Activated CD4-positive, alpha-beta T cell treated with anti-CD3 and anti-CD28 coated beads, Interleukin-2, amount 50 U/mL, for 16 hours (primary cell): ENCODE data around the gene AMN.
"Not testable (repeated sequence)": the region's sequence is repeated elsewhere in the genome, so short reads cannot be mapped to it uniquely, and the experiment has no call there.

Experiments used
- DNase-seq: peaks from one replicate; pipeline ENCODE4 v3.0.0-alpha.2; 2020

Gene AMN

DNA sequence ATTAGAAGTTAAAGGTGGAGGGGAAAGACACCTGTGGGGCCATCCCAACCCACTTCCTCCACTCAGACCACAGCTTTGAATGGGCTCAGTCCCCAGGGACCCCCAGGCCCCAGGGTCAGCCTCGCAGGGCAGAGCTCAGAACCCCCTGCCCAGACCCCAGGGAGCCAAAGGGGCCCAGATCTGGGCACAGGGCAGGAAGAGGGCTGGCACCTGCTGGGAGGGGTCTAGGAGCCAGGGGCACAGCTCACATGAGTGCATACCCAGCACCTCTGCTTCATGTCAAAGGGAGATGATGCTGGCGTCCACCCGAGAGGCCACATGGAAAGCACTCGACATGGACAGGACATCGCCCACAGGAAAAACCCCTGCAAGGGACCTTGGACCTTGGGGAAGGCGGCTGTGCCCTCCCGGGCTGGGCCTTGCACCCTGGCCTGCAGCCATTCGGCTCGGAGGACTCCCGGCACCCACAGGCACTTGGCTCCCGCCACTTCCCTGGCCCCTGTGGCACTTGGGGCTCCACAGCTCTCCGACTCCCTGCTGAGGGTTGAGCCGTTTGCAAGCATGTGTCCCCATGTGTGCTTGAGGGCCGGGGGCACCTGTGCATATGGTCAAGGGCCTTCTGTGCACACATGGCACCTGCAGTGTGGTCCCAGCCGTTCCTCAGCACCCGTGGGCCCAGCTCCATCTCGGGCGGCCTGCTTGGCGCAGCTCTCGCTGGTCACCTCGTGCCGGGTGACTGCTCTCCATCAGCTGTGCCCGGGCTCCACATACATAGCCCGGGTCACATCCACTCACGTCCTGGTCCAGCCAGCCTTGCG lies 7.8 kb upstream of the AMN start:
- DNase-seq: no peak

GRCh38 chr14:102915292-102916110 lies 7.0 kb upstream of the AMN start:
- DNase-seq: no peak

DNA sequence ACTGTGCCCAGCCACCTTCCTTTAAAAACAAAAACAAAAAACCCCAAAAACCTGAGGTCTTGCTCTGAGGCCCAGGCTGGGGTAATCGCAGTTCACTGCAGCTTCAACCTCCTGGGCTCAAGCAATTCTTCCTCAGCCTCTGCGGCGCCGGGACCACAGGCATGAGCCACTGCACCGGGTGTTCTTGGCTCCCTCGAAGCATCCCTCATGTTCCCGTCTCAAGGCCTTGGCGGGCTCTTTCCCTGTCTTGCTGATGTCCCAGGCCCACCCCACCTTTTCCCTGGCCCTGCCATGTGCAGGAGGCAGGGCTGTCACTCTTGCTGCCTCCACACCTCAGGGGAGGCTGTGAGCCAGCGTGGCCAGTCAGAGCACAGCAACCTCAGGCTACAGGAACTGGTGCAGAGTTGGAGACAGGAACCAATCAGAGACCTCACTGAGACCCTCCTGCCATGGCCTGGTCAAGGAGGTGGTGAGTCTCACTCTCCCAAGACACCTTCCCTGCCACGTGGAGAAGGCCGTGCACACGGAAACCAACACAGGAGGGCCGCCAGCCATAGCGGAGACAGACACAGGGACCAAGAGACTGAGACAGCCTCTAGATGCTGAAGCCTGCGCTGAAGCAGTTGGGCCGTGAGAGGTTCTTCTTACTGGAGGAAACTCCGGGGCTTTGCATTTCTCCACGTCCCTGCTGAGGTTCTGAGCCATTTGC lies 6.0 kb upstream of the AMN start:
- DNase-seq: no peak

GRCh38 chr14:102917056-102917385 lies 5.4 kb upstream of the AMN start:
- no peak for DNase-seq

- peak; percentile 48 for DNase-seq
Measured at GRCh38 chr14:102917469-102918211, 4.8 kb upstream of the AMN start.

DNA sequence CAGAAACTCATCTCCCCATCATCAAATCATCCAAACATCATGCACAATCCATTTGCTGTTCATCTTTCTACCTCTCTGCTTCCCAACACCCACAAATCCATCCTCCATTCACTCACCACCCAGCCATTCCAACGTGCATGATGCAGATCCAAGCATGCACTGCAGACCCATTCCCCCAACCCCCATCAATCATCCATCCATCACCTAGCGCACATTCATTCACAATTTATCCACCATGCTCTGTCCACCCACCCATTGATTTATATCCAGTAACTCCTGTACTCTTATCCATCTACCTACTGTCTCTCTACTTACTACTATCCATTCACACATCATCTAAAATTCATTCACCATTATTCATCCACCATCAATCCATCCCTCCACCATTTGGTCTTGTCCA lies 4.0 kb upstream of the AMN start:
- DNase-seq: no peak

DNA sequence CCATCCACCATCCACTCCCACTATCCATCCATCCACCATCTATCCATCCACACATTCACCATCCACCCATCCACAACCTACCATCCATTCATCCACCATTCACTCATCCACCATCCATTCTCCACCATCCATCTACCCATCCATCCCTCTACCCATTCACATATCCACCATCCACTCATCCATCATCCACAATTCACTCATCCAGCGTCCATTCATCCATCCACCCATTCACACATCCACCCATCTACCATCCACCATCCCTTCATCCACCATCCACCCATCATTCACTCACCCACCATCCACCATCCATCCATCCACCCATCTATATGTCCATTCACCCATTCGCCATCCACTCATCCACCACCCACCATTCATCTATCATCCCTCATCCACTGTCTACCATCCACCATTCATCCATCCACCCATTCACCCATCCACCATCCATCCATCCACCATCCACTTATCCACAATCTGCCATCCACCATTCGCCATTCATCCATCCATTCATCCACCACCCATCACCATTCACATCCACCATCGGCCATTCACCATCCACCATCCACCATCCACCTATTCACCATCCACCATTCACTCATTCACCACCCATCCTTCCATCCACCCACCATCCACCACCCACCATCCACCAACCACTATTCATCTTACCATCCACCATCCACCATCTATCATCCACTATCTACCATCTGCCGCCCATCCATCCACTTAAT lies 2.0 kb upstream of the AMN start:
- DNase-seq: no peak

DNA sequence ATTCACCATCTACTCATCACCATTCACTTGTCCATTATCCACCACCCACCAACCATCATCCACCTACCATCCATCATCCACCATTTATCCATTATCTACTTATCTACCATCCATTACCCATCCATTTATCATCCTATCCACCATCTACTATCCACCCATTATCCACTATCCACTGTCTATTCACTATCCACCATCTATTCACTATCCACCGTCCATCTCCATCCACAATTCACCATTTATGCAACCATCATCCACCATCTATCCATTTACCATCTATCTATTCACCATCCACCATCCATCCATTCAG lies 1.5 kb upstream of the AMN start:
- DNase-seq: no peak

DNA sequence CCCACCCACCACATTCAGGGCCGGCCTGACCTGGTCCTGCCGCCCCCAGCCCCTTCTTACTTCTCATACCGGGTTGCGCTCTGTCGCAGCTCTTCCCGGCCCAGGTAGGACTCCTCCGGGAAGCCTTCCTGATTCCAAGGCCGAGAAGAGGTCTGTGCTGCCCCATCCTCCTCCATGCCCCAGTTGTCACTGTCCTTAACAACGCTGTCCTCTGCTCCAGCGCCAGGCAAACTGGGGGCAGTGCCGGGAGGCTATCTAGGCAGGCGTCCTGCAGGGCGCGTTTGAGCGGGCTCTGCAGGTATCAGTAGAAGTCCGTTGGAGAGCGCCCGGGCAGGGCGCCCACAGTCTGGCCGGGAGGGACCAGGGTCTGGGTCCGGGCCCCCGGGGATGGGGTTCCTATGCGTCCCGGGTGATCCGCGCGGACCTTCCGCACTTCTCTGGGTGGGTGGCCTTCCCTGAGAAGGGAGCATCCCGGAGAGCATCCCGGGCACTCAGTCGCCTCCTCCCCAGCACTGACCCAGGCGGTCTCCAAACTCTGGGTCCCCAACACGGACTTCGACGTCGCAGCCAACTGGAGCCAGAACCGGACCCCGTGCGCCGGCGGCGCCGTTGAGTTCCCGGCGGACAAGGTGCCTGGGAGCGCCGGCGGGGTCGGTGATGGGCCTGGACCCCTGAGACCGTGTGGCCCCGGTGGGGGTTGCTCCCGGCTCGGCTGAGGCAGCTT lies 900 bp downstream of the AMN start:
- DNase-seq: no peak

GRCh38 chr14:102923925-102924486 lies 1.5 kb downstream of the AMN start:
- DNase-seq: no peak

- DNase-seq: no peak
Measured at GRCh38 chr14:102924632-102925588, 2.4 kb downstream of the AMN start.

DNA sequence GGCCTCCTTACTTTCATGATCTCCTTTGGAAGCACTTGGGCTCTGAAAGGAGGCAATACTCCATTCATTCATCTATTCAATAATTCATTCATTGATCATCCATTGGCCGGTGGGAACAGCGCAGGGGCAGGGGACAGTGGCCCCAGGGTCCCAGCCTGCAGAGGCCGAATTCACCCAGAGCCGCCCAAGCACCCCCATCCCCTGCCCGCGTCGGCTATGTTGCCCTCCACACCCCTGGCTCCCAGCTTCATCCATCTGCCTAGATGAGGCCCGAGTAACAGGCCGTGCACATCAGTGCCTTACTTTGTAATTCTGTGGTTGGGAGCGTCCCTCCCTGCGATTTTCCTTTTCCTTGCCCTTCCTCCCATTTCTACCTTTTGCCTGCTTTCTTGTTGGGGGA lies 3.2 kb downstream of the AMN start:
- no peak for DNase-seq

DNA sequence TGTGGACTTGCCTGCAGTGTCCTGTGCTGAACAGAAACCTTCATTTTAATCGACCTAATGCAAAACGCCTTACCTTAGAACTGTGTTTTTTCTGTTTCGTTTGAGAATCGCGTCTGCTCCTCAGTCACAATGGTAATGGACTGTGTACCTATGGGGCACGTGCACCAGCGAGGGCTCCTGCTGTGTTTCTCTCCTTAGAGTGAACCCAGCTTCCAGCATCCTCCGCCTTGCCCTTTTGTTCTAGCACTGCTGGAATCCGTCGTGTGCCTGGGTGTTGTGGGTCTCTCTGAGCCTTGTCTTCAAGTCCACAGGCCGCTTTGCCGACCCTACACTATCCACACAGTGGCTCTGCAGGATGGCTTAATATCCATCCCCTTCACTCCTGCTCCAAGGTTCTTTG lies 3.6 kb downstream of the AMN start:
- no peak for DNase-seq

GRCh38 chr14:102926840-102927239 lies 4.4 kb downstream of the AMN start:
- DNase-seq: not testable (repeated sequence)

DNA sequence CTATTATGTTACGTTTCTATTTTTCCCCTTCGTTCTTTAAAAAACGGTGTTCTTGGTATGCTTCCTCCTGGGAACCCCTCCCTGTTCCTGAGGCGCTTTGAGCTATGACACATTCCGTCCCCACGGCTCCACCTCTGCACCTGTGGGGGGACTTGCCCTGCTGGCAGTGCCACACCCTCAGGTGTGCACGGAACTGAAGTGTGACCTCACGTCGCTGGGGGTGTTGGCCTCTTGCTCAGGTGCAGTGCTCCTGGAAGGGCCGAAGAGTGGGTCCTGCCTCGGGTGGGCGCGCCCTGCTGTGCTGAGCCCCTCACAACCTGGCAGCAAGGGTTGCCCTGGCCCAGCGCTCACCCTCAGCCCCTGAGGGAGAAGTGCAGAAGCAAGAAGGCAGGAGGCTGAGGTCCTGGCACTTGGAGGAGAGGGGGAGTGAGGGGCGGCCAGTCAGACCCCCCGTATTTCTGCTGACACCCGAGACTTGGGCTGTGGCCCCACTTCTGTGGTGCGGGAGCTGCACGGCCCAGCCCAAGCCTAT lies 4.9 kb downstream of the AMN start:
- no peak for DNase-seq

DNA sequence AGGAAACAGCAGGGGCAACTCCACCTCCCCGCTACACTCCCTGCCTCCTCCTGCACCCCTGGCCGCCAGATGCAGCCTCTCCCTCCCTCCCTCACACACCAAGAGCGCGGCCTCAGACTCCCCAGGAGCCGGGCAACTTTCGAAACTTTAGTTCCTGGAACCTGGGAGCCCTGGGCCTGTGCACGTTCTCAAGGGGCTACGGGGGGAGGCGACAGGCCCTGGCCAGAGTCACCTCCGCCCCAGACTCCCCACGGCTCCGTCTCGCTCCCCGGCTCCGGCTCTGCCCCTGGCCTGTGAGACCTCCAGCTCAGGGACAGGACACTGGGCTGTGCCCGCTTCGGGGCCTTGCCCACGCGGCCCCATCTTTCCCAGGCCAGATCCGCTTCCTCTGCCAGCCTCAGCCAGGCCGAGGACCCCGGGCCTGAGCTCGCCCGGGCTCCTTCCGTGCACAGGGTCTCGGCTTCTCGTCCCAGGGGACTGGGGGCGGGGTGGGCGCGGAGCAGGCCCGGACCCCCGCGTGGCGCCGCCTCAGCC lies 5.5 kb downstream of the AMN start:
- DNase-seq: no peak

DNA sequence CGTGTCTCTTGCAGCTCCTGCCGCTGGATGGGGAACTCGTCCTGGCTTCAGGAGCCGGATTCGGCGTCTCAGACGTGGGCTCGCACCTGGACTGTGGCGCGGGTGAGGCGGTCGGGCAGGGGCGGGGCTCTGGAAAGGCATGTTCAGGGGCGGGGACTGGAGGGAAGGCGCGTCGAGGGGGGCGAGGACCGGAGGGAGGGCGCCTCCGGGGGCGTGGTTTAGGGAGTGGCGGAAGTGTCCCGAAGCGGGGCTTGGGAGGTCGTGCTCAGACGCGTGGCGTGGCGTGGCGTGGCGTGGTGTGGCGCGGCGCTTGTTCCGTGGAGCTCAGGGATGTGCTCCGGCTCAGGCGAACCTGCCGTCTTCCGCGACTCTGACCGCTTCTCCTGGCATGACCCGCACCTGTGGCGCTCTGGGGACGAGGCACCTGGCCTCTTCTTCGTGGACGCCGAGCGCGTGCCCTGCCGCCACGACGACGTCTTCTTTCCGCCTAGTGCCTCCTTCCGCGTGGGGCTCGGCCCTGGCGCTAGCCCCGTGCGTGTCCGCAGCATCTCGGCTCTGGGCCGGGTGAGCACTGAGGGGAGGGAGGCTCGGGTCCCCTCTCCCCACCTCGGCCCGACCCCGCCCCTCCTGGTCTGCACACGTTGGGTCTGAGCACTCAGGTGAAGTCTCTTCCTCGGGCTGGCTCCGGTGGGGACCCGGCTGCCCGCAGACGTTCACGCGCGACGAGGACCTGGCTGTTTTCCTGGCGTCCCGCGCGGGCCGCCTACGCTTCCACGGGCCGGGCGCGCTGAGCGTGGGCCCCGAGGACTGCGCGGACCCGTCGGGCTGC lies 6.2 kb downstream of the AMN start:
- DNase-seq: peak; percentile 43

DNA sequence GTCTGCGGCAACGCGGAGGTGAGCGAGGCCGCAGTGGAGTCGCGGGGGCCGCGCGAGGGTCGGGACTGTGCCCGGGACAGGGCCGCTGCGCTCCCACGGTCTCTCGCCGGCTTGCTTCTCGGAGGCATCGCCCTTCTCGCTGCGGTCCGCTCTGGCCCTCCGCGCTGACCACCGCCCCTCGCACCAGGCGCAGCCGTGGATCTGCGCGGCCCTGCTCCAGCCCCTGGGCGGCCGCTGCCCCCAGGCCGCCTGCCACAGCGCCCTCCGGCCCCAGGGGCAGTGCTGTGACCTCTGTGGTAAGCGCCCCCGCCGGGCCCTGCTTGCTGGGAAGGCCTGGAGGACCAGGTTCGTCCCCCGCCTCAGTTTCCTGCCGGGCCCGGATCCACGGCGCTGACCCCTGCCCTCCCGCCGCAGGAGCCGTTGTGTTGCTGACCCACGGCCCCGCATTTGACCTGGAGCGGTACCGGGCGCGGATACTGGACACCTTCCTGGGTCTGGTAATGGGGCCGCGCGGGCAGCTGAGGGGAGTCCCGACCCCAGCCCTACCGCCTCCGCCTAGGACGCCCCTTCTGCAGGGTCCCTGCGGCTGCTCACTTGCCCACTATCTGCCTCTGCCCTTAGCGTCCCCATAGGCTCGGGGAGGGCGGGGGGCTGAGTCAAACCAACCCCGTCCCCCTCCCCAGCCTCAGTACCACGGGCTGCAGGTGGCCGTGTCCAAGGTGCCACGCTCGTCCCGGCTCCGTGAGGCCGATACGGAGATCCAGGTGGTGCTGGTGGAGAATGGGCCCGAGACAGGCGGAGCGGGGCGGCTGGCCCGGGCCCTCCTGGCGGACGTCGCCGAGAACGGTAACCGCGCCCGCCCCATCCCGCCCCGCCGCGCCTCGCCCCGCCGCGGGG lies 7.0 kb downstream of the AMN start:
- no peak for DNase-seq
